Activated CD4-positive, alpha-beta T cell treated with anti-CD3 and anti-CD28 coated beads, Interleukin-2, amount 10 ng/mL, durations not matched to agents 7 days and 5 days (primary cell): Measurements from ENCODE around the gene DNAI4. TPM values are rescaled to one million over a fixed set of nuclear protein-coding genes. Genes with fewer than 3 reads are reported as not detected.
A peak's percentile ranks its signal among the peaks of the same experiment; 100 is the strongest.

Experiments
- CTCF ChIA-PET: fragments of 350-600 bp; sonication (Branson Sonifier 250); formaldehyde crosslinking; loops from one replicate; lab custom pipeline; 2021; ENCODE audit warnings: antibody characterized with exemption; lab: Charles Lee
- POLR2A ChIA-PET: fragments of 350-600 bp; sonication (Branson Sonifier 250); formaldehyde crosslinking; loops from one replicate; lab custom pipeline; 2021; ENCODE audit warnings: antibody characterized with exemption; lab: Charles Lee
- DNase-seq: peaks from one replicate; pipeline ENCODE4 v3.0.0-alpha.2; 2020
- H3K27ac Mint-ChIP-seq: one replicate; pipeline ENCODE4 v1.8.0; 2021; ENCODE audit warnings: mild to moderate bottlenecking, moderate library complexity, mixed read lengths
- H3K27me3 Mint-ChIP-seq: one replicate; pipeline ENCODE4 v1.8.0; 2021; ENCODE audit warnings: mixed read lengths
- H3K36me3 Mint-ChIP-seq: one replicate; pipeline ENCODE4 v1.8.0; 2021; ENCODE audit warnings: low read depth, mixed read lengths
- H3K4me1 Mint-ChIP-seq: one replicate; pipeline ENCODE4 v1.8.0; 2021; ENCODE audit warnings: mixed read lengths
- H3K4me3 Mint-ChIP-seq: one replicate; pipeline ENCODE4 v1.8.0; 2021; ENCODE audit warnings: mild to moderate bottlenecking, moderate library complexity, mixed read lengths
- H3K9me3 Mint-ChIP-seq: one replicate; pipeline ENCODE4 v1.8.0; 2021; ENCODE audit warnings: mixed read lengths
- total RNA-seq, 2 experiments: library from RNA; stranded (reverse); gene quantifications; one replicate each; pipeline ENCODE4 v1.2.3, GENCODE V29; 2021

The DNAI4 gene
- total RNA-seq, 2 experiments from 2014 or later = 2.9 to 4.2 TPM

DNA sequence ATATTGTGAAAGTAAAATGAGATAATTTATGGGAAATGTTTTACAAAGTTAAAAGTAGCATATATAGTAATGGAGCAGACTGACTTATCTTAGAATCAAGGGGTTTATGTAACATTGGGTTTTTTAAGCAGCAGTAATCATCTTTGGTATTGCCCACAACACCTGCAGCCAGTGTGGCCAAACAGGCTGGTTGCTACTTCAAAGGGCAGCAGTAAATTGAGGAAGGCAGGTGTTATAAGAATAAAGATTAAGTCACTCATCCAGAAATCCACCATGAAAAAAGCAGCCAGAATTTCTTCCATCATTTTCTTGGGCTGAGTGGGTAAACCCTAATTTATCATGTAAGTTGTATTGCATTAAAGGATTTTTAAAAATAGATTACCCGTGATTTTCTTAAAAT, 155.7 kb downstream of the DNAI4 start:
- CTCF ChIA-PET = no interaction called here
- Mint-ChIP-seq H3K4me3 (peak overlapping the region; percentile 58), H3K36me3 (no peaks in the 10 kb centered on the region), H3K9me3 (peaks cover 3% of the 10 kb centered on the region), H3K4me1 (peaks cover 26% of the 10 kb centered on the region), H3K27ac (peak overlapping the region; percentile 65), H3K27me3 (no peaks in the 10 kb centered on the region)
- DNase-seq = no peak
- POLR2A ChIA-PET = no interaction called here

DNA sequence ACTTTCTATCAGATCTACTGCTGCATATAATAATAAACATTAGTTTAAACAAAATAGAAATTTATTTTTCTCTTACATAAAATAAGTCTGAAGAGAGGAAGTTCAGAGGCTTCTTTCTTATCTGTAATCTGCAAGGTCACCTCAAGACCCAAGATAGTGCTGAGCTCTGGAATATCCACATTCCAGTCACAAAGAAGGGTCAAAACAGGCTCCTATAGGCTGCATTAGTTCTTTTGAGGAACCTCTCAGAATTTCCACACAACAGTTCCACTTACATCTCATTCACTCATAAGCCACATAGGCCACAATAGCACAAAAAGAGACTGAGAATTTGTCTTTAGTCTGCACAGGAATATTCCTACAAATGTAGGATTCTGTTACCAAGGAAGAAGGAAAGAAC, 157.0 kb downstream of the DNAI4 start:
- H3K9me3 Mint-ChIP-seq = peaks cover 3% of the 10 kb centered on the region
- CTCF ChIA-PET = no interaction called here
- POLR2A ChIA-PET = no interaction called here
- no peak for DNase-seq
- no peaks in the 10 kb centered on the region for H3K27me3 Mint-ChIP-seq
- H3K27ac Mint-ChIP-seq = no peak overlapping the region
- H3K4me3 Mint-ChIP-seq = no peak overlapping the region
- no peaks in the 10 kb centered on the region for H3K36me3 Mint-ChIP-seq
- peaks cover 26% of the 10 kb centered on the region for H3K4me1 Mint-ChIP-seq

DNA sequence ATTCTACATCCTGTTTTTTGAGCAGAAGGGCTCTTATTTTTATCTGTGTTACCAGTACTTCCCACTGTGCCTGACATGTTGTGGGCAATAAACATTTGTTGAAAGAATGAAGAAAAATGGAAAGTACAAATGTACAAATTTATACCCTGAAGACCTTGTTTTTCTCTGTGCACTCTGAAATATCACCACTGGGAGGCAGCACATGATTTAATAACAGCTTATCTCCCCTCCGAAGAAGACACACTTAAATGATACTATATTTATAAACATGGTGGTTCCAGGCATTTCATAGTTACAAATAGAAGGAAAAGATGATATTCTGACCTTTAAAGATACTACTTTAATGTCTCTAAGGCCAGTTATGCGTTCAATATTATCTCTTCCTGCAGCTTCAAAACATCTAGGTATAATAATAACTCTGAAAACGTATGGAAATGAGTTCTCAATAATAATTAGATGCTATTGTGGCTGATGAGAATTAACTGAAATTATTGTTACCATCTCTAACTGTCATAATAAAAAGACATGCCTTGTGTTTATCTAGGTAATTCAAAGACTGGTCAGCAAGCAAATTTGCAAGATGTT, 159.6 kb downstream of the DNAI4 start:
- POLR2A ChIA-PET = interaction anchor here (0.7 kb wide), 1 partner anchor 25 kb away, joined by 3 read pairs; no protein-coding TSS in a partner anchor
- Mint-ChIP-seq H3K4me1 (peaks cover 16% of the 10 kb centered on the region), H3K27ac (no peak overlapping the region), H3K4me3 (no peak overlapping the region), H3K9me3 (no peaks in the 10 kb centered on the region), H3K27me3 (no peaks in the 10 kb centered on the region), H3K36me3 (no peaks in the 10 kb centered on the region)
- DNase-seq = peak; percentile 69
- CTCF ChIA-PET = interaction anchor here (1.0 to 1.7 kb wide), 3 partner anchors 10 to 384 kb away, joined by 3 to 4 read pairs (median 3); no protein-coding TSS in a partner anchor

Other genes starting within 250 kb of the DNAI4 start
- not detected for gene DYNLT5, start 172.4 kb downstream of the DNAI4 start, total RNA-seq
- not detected for gene INSL5, start 123.6 kb downstream of the DNAI4 start, total RNA-seq
- gene MIER1, start 134 bp upstream of the DNAI4 start, total RNA-seq = 10 to 100 TPM; 54.2 to 56.9 TPM
- 10 to 100 TPM; 11.4 to 12.5 TPM for gene SLC35D1, start 129.3 kb upstream of the DNAI4 start, total RNA-seq
- not detected for gene C1orf141, start 210.1 kb upstream of the DNAI4 start, total RNA-seq
- under 1 TPM; 0.48 to 0.57 TPM for gene IL23R, start 241.6 kb upstream of the DNAI4 start, total RNA-seq